Measurements from ENCODE around the gene ARHGAP15.
"Not testable (repeated sequence)": the region's sequence is repeated elsewhere in the genome, so short reads cannot be mapped to it uniquely, and the experiment has no call there.

ARHGAP15 gene

GRCh38 chr2:143128681-143129580, at the start of gene ARHGAP15:
Gene ARHGAP15, plus strand, starts transcription at chr2:143129419.
- TF ChIP-seq POLR2A (IDR thresholded peaks at IDR 0.05; ENCODE audit: low read length) (peak; percentile 74), GATA1 (IDR thresholded peaks at IDR 0.05; ENCODE audit: low read depth, low read length) (no peak)
- peak; percentile 78 to 83 for DNase-seq

GRCh38 chr2:143081616-143082015, 47.6 kb upstream of the ARHGAP15 start:
- TF ChIP-seq POLR2A (IDR thresholded peaks at IDR 0.05; ENCODE audit: low read length) (no peak), GATA1 (IDR thresholded peaks at IDR 0.05; ENCODE audit: low read depth, low read length) (no peak)

GRCh38 chr2:143083636-143084035, 45.6 kb upstream of the ARHGAP15 start:
- no peak for DNase-seq
- TF ChIP-seq GATA1 (IDR thresholded peaks at IDR 0.05; ENCODE audit: low read depth, low read length) = no peak
- no peak for TF ChIP-seq POLR2A (IDR thresholded peaks at IDR 0.05; ENCODE audit: low read length)

More at GRCh38 chr2:143081616-143082015, 47.6 kb upstream of the ARHGAP15 start:
- no peak for DNase-seq

DNA sequence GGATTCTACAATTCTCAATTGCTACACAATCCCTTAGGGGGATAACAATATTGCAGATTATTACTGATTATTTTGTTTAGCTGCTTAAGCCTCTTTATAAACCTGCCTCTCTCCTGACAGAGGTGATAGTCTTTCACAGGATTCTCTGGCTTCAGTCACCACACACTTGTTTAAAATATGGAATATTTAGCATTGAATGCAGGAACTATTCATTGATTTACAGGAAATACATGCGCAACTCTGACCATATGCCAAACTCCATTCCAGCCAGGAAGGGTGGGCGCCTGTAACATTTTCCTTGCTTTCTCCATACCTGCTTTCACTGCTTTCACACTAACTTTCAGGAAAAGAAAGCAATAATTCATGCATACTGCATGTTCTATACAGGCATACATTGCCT, 44.8 kb upstream of the ARHGAP15 start:
- TF ChIP-seq GATA1 (IDR thresholded peaks at IDR 0.05; ENCODE audit: low read depth, low read length) (no peak), POLR2A (IDR thresholded peaks at IDR 0.05; ENCODE audit: low read length) (no peak)
- DNase-seq = no peak

DNA sequence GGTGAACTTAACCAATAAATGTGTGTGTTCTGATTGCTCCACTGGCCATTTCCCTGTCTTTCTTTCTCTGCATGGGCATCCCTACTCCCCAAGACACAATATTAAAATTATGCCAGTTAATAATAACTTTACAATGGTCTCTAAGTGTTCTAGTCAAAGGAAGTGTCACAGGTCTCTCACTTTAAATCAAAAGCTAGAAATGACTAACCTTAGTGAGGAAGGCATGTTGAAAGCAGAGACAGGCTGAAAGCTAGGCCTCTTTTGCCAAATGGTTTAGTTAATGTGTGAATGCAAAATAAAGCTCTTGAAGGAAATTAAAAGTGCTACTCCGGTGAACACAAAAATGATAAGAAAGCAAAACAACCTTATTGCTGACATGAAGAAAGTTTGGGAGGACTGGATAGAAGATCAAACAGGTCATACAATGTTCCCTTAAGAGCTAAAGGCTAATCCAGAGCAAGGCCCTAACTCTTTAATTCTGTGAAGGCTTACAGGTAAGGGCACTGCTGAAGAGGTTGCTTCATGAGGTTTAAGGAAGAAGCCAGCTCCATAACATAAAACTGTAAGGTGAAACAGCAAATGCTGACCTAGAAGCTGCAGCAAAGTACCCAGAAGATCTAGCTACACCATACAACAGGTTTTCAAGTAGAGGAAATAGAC, 44.0 kb upstream of the ARHGAP15 start:
- DNase-seq = no peak
- TF ChIP-seq GATA1 (IDR thresholded peaks at IDR 0.05; ENCODE audit: low read depth, low read length) = no peak
- no peak for TF ChIP-seq POLR2A (IDR thresholded peaks at IDR 0.05; ENCODE audit: low read length)

GRCh38 chr2:143087033-143087432, 42.2 kb upstream of the ARHGAP15 start:
- DNase-seq = no peak

GRCh38 chr2:143088388-143088787, 40.8 kb upstream of the ARHGAP15 start:
- TF ChIP-seq POLR2A (IDR thresholded peaks at IDR 0.05; ENCODE audit: low read length) (no peak), GATA1 (IDR thresholded peaks at IDR 0.05; ENCODE audit: low read depth, low read length) (no peak)
- no peak for DNase-seq

More at GRCh38 chr2:143087033-143087432, 42.2 kb upstream of the ARHGAP15 start:
- TF ChIP-seq POLR2A (IDR thresholded peaks at IDR 0.05; ENCODE audit: low read length) (no peak), GATA1 (IDR thresholded peaks at IDR 0.05; ENCODE audit: low read depth, low read length) (no peak)

- DNase-seq = not testable (repeated sequence)
Observed at GRCh38 chr2:143089520-143089919, 39.7 kb upstream of the ARHGAP15 start.

DNA sequence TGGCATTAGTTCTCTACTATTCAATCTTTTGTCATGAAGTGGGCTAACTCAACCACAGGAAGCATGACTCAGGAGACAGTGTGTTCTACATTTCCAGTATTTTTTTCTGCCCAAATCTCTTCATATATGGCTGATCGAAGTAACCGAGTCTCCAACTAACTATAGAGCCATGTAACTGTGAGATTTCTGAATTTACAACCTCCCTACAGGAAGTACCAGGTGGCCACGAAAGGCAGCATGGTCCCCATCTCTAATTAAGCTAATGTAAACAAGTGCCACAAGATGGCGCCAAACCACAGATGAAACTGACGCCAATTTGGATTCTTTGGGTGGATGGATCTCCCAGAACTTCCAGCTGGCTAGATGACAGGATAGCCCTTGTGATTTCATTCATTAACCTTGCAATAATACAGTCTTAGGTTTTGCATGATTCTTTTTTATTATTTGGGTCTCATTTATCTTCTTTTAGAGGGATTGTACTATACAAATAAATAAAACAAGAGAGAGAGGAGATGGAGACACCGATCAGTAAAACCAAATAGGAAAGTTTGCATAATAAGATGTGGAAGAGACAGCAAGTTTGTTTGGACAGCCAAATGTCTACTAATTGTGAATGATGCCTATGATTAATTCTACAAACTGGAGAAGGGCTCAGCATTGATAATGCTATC, 18.3 kb upstream of the ARHGAP15 start:
- no peak for TF ChIP-seq POLR2A (IDR thresholded peaks at IDR 0.05; ENCODE audit: low read length)
- peak; percentile 75 to 88 for DNase-seq

GRCh38 chr2:143117225-143117624, 12.0 kb upstream of the ARHGAP15 start:
- DNase-seq = no peak
- TF ChIP-seq POLR2A (IDR thresholded peaks at IDR 0.05; ENCODE audit: low read length) = no peak
- TF ChIP-seq GATA1 (IDR thresholded peaks at IDR 0.05; ENCODE audit: low read depth, low read length) = no peak

GRCh38 chr2:143121079-143121478, 8.1 kb upstream of the ARHGAP15 start:
- no peak for TF ChIP-seq POLR2A (IDR thresholded peaks at IDR 0.05; ENCODE audit: low read length)
- no peak for TF ChIP-seq GATA1 (IDR thresholded peaks at IDR 0.05; ENCODE audit: low read depth, low read length)
- DNase-seq = no peak

DNA sequence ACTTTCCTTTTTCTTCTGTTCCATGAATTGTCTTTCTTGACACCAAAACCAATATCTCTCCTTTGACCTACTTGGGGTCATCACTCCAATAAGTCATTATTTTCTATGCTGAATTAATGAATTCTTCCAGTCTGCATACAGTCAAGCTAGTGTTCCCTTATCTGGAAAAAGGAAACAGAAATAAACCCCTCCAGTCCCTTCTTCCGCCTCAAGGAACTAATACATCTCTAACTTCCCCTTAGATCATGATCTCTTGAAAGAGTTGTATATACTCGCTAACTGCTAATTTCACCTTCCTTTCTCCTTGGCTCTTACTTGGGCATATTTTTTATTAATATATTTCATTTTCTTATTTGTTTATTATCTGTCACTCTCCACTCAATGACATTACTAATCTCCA, 7.3 kb upstream of the ARHGAP15 start:
- no peak for TF ChIP-seq GATA1 (IDR thresholded peaks at IDR 0.05; ENCODE audit: low read depth, low read length)
- TF ChIP-seq POLR2A (IDR thresholded peaks at IDR 0.05; ENCODE audit: low read length) = no peak
- DNase-seq = no peak

DNA sequence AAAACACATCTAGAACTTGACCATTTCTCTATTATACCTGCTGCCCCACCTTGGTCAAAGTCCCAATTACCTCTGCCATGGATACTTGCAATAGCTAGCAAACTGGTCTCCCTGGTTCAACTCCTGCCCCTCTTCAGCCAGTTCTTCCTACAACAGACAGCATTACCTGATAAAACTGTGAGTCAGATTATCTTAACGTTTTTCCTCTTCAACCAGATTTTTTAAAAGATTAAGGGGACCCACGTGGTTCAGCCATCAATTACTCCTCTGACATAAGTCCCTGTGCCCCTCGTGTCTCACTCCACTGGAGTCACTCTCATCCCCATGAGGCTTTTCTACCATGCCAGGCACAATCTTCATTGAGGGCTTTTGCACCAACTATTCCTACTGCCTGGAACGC, 5.3 kb upstream of the ARHGAP15 start:
- DNase-seq = peak in 1 of 2 experiments; percentile 53
- no peak for TF ChIP-seq POLR2A (IDR thresholded peaks at IDR 0.05; ENCODE audit: low read length)
- TF ChIP-seq GATA1 (IDR thresholded peaks at IDR 0.05; ENCODE audit: low read depth, low read length) = no peak

DNA sequence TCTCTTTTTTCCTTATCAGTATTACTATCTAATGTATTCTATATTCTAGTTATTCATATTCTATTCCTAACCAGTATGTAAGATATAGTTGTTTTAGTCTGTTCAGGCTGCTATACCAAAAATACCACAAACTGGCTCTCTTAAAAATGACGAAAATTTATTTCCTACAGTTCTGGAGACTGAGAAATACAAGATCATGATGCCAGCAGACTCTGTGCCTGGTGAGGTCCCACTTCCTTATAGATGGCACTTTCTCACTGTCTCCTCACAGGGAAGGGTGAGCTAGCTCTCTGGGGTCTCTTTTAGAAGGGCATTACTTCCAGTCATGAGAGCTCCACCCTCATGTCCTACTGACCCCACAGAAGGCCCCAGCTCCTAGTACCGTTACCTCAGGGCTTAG, 4.8 kb upstream of the ARHGAP15 start:
- no peak for DNase-seq
- no peak for TF ChIP-seq GATA1 (IDR thresholded peaks at IDR 0.05; ENCODE audit: low read depth, low read length)
- TF ChIP-seq POLR2A (IDR thresholded peaks at IDR 0.05; ENCODE audit: low read length) = no peak

Measured in erythroblast (primary cell).